Hematopoietic multipotent progenitor cell treated with erythropoietin and hydrocortisone succinate and interleukin-3 and kit ligand, for 8 days (in vitro differentiated cells): Measurements from ENCODE around the gene ITLN2.
"Not testable (repeated sequence)": the region's sequence is repeated elsewhere in the genome, so short reads cannot be mapped to it uniquely, and the experiment has no call there.

Source experiments
- DNase-seq: peaks from one replicate; pipeline ENCODE4 v3.0.0-alpha.2; 2015

Gene ITLN2

GRCh38 chr1:160954158-160955104, at the start of gene ITLN2:
Gene ITLN2 (minus strand): TSS chr1:160954809. CDS start chr1:160954741, 68 bp downstream.
- DNase-seq: peak; percentile 79

DNA sequence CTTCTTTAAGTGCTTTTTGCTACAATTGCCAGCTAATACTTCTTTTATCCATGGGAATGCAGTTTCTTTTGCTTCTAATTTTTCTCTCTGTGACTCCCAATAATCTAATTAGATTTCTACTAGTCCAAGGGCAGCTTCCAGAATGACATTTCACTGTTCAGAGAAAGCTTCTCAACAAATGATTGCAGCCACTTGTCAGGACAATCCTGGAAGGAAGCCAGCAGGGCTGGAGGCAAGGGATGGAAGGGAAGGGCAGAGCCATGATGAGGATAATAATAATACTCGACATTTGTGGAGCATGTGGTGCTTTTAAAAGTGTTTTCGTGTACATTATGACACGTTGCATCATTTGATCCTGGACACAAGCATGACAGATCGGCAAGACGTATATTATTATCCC, 46.9 kb upstream of the ITLN2 start:
- no peak for DNase-seq

- DNase-seq: no peak
Measured at GRCh38 chr1:161000736-161001480, 46.3 kb upstream of the ITLN2 start.

DNA sequence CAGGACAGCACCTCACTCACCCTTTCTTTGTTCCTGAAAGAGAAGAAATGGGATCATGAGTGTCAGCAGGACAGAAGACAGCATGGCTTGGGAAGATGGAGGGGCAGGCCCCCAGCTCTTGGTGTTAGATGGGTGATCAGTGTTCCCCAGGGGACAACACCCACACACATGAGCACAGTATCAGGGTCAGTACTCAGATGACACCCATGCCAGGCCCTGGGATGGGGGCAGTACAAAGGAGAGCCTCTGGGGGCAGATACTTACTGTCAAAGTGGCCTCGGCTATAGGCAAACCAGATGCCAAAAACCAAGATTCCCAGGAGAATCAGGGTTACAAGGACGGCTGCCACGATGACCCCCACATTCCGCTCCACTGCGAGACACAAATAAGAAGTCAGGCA, 44.8 kb upstream of the ITLN2 start:
- DNase-seq: no peak

DNA sequence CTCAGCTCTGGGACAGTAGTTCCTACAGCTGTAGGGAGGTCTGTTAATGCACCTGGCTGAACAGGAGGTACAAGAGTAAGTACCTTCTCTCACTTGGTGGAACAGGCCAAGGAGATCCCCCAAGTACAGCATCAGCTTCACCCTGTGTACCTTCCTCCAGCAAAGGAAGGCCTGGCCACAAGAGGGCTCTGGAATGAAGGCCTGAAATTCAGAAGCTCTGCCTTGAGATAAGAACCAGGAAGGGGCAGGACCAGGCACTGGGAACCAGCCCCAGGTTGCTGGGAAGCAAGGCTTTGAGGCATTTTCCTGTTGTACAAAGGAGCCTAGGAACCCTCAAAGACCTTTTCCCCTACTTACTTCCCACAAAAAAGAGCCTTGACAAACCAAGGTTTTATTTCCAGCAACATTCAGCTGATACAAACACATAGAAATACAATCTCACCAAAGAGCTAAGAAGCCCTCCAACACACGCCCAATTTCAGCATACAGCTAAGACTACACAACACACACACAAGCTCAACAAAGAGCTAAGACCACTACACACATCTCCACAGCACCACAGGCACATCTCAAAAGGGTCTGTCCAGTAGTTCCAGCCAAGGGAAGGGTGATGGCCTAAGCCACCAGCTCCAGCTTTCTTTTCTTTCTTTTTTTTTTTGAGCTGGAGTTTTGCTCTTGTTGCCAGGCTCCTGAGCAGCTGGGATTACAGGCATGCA, 42.9 kb upstream of the ITLN2 start:
- peak; percentile 83 for DNase-seq

DNA sequence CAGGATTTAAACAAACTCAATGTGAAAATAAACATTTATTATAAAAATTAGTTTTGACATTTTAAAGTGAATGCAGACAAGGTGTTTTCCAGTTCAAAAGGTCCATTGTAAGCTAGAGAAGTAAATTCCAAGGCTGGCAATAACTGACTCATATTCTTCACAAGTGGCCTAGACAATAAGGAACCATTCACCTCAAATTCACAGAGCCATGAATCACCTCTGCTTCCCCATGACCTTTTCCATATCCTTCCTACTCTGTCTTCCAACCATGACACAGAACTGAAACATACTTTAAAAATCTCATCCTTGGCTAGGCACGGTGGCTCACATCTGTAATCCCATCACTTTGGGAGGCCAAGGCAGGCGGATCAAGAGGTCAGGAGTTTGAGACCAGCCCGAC, 41.6 kb upstream of the ITLN2 start:
- DNase-seq: no peak

DNA sequence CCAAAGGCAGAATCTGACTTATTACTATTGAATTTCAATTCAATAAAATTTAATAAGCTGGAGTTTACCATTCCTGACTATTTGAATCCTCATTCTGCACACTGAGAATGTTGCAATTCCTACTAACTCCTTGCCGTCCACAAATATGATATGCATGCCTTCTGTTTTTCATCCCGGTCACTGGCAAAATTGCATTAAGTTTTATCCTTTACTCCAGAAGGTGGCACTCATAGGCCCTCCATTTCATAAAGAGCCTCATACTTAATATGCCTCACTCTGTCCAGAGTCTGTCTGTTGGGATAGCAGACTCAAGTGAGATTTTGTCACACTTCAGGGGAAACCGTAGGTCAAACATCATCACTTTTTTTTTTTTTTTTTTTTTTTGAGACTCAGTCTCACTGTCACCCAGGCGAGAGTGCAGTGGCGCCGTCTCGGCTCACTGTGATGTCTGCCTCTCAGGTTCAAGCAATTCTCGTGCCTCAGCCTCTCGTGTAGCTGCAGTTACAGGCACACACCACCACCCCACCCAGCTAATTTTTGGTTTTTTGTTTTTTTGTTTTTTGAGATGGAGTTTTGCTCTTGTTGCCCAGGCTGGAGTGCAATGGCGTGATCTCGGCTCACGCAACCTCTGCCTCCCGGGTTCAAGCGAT, 39.1 kb upstream of the ITLN2 start:
- peak; percentile 54 for DNase-seq

DNA sequence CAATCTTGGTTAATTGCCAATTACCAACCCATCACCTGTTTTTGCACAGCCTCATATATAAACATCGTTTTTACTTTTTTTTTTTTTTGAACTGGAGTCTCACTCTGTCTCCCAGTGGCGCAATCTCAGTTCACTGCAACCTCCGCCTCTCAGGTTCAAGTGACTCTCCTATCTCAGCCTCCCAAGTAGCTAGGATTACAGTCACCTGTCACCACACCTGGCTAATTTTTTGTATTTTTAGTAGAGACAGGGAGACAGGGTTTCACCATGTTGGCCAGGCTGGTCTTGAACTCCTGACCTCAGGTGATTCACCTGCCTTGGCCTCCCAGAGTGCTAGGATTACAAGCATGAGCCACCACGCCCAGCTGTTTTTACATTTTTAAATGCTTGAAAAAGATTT, 37.4 kb upstream of the ITLN2 start:
- DNase-seq: not testable (repeated sequence)

GRCh38 chr1:160987359-160988050, 32.9 kb upstream of the ITLN2 start:
- no peak for DNase-seq

DNA sequence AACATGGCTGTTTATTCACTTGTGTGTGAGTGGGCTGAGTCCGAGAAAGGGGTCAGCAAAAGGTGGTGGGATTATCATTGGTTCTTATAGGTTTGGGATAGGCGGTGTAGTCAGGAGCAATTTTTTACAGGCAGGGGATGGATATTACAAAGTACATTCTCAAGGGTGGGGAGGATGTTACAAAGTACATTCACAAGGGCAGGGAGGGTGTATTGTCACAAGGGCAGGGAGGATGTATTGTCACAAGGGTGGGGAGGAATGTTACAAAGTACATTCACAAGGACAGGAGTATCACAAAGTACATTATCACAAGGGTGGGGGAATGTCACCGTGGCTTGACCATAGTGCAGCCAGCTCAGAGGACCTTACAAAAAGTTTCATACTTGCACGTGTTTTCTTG, 31.1 kb upstream of the ITLN2 start:
- DNase-seq: no peak

GRCh38 chr1:160981584-160982411, 27.2 kb upstream of the ITLN2 start:
- peak; percentile 9 for DNase-seq

GRCh38 chr1:160979286-160979685, 24.7 kb upstream of the ITLN2 start:
- no peak for DNase-seq

DNA sequence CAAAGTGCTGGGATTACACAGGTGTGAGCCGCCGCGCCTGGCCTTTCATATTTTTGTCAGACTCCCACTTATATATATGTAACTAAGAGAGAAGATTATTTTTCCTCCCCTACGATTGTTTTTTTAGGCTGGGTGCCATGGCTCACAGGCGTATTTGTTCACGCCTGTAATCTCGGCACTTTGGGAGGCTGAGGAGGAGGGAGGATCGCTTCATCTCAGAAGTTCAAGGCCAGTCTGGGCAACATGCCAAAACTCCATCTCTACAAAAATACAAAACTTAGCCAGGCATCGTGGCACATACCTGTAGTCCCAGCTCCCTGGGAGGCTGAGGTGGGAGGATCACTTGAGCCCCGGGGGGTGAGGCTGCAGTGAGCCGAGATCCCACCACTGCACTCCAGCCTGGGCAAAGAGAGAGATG, 23.9 kb upstream of the ITLN2 start:
- no peak for DNase-seq

- no peak for DNase-seq
Measured at GRCh38 chr1:160975026-160975425, 20.4 kb upstream of the ITLN2 start.

GRCh38 chr1:160973491-160973890, 18.9 kb upstream of the ITLN2 start:
- no peak for DNase-seq

GRCh38 chr1:160972939-160973338, 18.3 kb upstream of the ITLN2 start:
- no peak for DNase-seq

DNA sequence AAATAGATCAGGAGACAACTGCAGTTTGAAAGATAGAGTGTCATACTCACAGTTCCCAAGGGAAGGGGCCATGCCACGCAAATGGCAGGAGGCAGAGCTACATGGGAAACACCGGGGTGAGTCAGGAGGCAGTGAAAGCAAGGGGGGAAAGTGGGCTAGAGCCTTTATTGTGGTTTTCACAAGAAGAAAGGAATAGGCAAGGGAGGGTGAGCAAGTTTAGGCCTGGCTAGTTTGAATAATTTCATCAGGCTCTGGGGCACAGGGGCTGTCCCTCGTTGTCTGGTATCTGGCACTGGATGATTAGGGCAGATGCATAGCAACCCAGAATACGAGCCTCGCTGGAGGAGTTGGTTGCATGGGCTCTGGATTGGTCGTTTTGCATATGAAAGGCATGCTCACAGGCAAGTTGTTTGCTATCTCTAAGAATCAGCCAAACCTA, 17.0 kb upstream of the ITLN2 start:
- DNase-seq: peak; percentile 25

- DNase-seq: no peak
Measured at GRCh38 chr1:160963521-160963920, 8.9 kb upstream of the ITLN2 start.

DNA sequence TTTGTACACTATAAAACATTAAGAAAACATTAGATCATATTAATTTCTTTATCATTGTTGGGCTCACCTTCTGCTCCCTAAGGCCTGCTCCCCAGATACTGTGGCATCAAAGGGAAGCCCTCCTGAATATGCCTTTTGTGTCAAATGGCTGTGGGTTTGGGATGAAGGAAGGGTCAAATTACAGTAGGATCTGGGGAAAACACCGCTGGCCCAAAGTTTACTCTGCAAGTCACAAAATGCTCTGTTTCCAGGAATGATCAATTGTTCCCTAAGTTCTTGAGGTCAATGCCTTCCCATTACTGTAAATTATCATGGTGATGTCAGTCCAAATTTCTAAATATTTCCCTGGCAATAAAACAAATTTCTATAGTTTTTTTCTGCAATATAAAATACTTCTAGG, 6.8 kb upstream of the ITLN2 start:
- DNase-seq: no peak

DNA sequence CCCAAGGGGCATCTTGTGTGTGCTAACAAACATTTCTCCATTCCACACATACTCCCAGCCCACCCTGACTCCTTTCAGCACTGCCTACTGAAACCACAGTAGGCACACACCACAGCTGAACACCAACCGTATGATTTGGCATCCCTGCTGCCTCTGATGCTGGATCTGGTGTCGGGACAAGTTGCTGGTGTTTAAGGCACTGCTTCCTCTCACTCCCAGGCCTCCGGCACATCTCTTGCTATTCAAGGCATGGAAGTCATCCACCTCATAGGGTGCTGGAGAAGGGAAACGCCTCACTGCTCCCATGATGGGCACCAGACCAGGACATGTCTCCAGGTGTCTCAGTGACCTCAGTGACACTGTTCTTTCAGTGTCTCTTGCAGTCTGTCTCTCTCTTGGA, 2.4 kb upstream of the ITLN2 start:
- no peak for DNase-seq

- no peak for DNase-seq
Measured at GRCh38 chr1:160953030-160953429, 1.6 kb downstream of the ITLN2 start.
